Fibroblast of lung (primary cell): ENCODE data around the gene SERHL2.
"Not testable (repeated sequence)": the region's sequence is repeated elsewhere in the genome, so short reads cannot be mapped to it uniquely, and the experiment has no call there.

Source experiments
- CTCF ChIP-seq, 2 donors: IDR thresholded peaks in 1 of 2; conservative IDR thresholded peaks in 1 of 2; 1 replicate in 1 of 2; 2 replicates in 1 of 2; pipeline ENCODE4 v1.5.1; 2011 to 2012; ENCODE audit warnings: low read length in 2 of 2, control low read depth in 1 of 2, inconsistent platforms in 1 of 2, low read depth in 1 of 2, mild to moderate bottlenecking in 1 of 2
- EZH2 ChIP-seq: IDR thresholded peaks from 2 replicates; pipeline ENCODE4 v1.5.1; 2012; ENCODE audit warnings: low read length, control low read depth, mild to moderate bottlenecking; ENCODE audit errors: missing control alignments

- not testable (repeated sequence) for TF ChIP-seq CTCF (conservative IDR thresholded peaks at IDR 0.05 in 1 of 2, IDR thresholded peaks at IDR 0.05 in 1 of 2; ENCODE audit: low read depth in 1 of 2, low read length in 2 of 2); EZH2
These were observed 34.9 kb upstream of the SERHL2 start for GRCh38 chr22:42518638-42519524.
